Activated naive CD8-positive, alpha-beta T cell (primary cell): ENCODE results near the gene PYM1.

Experiments used
- H3K27ac Mint-ChIP-seq: one replicate; pipeline ENCODE4 v1.8.0; 2021; ENCODE audit warnings: mixed read lengths
- H3K27me3 Mint-ChIP-seq: one replicate; pipeline ENCODE4 v1.8.0; 2021; ENCODE audit warnings: mixed read lengths
- H3K36me3 Mint-ChIP-seq: one replicate; pipeline ENCODE4 v1.8.0; 2021; ENCODE audit warnings: mixed read lengths
- H3K4me1 Mint-ChIP-seq: one replicate; pipeline ENCODE4 v1.8.0; 2021; ENCODE audit warnings: low read depth, mixed read lengths
- H3K4me3 Mint-ChIP-seq: one replicate; pipeline ENCODE4 v1.8.0; 2021; ENCODE audit warnings: mild to moderate bottlenecking, mixed read lengths
- H3K9me3 Mint-ChIP-seq: one replicate; pipeline ENCODE4 v1.8.0; 2021; ENCODE audit warnings: low read depth, mixed read lengths

PYM1 gene

DNA sequence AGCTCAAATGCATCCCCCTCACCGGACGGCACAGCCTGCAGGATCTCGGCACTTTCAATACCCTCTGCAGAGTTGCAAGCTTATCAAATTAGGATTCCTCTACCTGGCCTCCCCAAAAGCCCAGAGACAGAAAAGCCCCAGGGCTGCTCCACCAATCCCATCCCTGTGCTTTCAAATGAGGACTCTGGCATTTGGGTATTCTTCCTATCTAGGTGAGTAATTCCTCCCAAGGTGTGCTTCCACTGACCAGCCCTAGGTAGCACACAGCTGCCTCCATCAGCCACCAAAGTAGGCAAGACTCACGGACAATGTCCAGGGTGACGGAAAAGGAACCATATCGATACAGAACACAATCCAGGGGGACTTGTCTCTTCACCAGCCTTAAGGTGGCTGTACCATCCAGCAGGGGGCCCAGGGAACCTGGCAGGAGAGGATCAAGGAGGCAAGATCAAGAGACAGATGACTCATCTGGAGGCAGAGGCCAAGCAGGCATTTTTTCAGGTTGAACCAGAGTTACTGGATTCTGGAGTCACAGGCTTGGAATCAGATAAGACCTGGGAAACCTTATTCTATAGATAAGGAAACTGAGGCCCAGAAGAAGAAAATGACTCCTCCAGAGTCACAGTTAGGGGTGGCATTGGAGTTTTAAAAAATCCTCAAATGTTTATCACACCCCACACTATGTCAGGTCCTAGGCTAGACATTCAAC, 28.3 kb upstream of the PYM1 start:
- no peaks in the 10 kb centered on the region for H3K9me3 Mint-ChIP-seq
- no peaks in the 10 kb centered on the region for H3K27me3 Mint-ChIP-seq
- peak overlapping the region; percentile 64 for H3K27ac Mint-ChIP-seq
- H3K4me1 Mint-ChIP-seq, result peaks cover 18% of the 10 kb centered on the region
- no peaks in the 10 kb centered on the region for H3K36me3 Mint-ChIP-seq
- H3K4me3 Mint-ChIP-seq, result no peak overlapping the region

DNA sequence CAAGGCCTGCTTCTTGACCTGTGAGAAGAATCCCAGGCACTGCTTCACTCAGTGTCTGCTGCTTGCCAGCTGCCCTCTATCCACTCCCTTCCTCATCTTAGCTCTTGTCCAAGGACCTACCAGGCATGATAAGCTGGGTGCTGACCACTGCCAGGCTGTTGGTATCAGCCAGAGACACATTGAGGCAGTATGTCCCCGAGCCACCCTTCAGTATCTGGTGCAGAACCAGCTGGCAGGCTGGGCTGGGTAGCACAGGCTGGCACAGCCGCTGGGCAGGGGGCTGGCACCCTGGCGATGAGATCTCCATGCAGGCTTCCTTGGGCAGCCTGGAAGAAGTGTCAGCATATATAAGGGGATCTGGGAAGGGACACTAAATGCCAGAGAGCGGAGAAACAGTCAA, 27.6 kb upstream of the PYM1 start:
- Mint-ChIP-seq H3K4me1 (peaks cover 18% of the 10 kb centered on the region), H3K27me3 (no peaks in the 10 kb centered on the region), H3K27ac (peak overlapping the region; percentile 64), H3K9me3 (no peaks in the 10 kb centered on the region), H3K4me3 (no peak overlapping the region), H3K36me3 (no peaks in the 10 kb centered on the region)

GRCh38 chr12:55946553-55946952, 18.9 kb upstream of the PYM1 start:
- H3K4me1 Mint-ChIP-seq, result peaks cover 49% of the 10 kb centered on the region
- peak overlapping the region; percentile 91 for H3K27ac Mint-ChIP-seq
- H3K36me3 Mint-ChIP-seq, result peaks cover 14% of the 10 kb centered on the region
- no peaks in the 10 kb centered on the region for H3K27me3 Mint-ChIP-seq
- H3K9me3 Mint-ChIP-seq, result no peaks in the 10 kb centered on the region
- H3K4me3 Mint-ChIP-seq, result no peak overlapping the region

DNA sequence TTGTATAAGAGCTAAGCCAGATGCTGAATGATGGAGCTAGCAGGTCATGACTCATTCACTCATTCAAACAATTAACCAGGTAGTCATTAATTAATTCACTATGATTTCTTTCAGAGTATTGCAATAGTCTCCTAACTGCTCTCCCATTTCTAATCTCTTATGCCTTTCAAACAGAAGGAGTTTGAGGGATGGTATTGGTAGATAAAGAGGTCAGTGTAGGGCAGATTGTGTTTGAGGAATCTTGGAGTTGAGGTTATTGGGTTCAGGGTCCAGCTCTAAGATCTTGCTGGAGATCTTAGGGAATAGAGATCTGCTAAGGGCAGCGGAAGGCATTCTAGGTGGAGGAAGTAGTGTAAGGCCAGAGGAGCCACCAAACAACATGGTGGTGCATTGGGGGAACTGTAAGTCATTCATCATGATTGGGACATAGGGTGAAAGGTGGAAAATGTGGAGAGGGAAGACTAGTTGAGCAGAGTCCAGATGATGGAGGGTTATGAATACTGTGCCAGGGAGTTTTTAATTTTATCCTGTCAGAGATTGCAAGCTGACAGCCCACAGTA, 15.0 kb upstream of the PYM1 start:
- Mint-ChIP-seq H3K27ac (peak overlapping the region; percentile 84), H3K9me3 (no peaks in the 10 kb centered on the region), H3K36me3 (peaks cover 17% of the 10 kb centered on the region), H3K27me3 (no peaks in the 10 kb centered on the region), H3K4me1 (peaks cover 74% of the 10 kb centered on the region), H3K4me3 (no peak overlapping the region)

DNA sequence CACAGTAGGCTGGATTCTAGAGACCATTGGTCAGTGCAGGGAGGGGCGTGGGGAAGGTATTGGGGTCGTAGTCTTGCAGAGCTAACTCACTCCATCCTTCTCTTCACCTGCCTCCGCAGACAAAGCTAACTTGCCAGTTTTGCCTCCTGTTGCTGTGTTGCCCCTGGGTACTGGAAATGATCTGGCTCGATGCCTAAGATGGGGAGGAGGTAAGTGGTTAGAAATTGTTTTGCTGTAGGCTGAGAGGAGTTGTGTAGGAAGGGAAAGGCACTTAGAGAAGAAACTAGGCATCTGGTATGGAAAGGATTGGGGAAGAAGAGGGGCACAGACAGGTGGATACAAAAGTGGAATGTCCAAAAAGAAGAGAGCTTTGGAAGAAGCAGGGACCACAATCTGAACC, 14.4 kb upstream of the PYM1 start:
- Mint-ChIP-seq H3K4me1 (peaks cover 75% of the 10 kb centered on the region), H3K27me3 (no peaks in the 10 kb centered on the region), H3K27ac (peak overlapping the region; percentile 84), H3K4me3 (no peak overlapping the region), H3K9me3 (no peaks in the 10 kb centered on the region), H3K36me3 (peaks cover 14% of the 10 kb centered on the region)

GRCh38 chr12:55940065-55940732, 12.5 kb upstream of the PYM1 start:
- Mint-ChIP-seq H3K4me3 (peak overlapping the region; percentile 60), H3K36me3 (peaks cover 13% of the 10 kb centered on the region), H3K4me1 (peaks cover 79% of the 10 kb centered on the region), H3K9me3 (no peaks in the 10 kb centered on the region), H3K27ac (peak overlapping the region; percentile 89), H3K27me3 (no peaks in the 10 kb centered on the region)

DNA sequence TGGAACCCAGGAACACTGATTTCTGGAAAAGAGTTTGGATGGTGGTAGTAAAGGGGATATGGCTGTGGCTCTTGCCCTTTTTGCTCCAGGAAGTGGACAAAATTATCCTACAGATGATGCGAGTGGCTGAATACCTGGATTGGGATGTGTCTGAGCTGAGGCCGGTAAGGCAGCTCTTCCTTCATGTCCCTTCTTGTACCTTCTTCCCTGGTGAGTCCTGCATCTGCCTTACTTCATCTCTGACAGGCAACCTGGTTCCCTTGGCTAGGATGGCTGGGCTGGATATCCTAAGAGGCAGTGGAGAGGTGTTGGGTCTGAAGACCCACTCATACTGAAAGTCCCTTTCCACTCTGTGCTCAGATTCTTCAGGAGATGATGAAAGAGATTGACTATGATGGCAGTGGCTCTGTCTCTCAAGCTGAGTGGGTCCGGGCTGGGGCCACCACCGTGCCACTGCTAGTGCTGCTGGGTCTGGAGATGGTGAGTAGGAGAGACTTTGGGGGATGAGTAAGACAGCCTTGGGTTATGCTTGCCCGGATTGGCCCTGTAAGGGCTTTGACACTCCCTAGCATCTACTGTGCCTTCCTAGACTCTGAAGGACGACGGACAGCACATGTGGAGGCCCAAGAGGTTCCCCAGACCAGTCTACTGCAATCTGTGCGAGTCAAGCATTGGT, 11.3 kb upstream of the PYM1 start:
- Mint-ChIP-seq H3K4me3 (peak overlapping the region; percentile 54), H3K4me1 (peaks cover 85% of the 10 kb centered on the region), H3K36me3 (peaks cover 13% of the 10 kb centered on the region), H3K27ac (peak overlapping the region; percentile 89), H3K9me3 (no peaks in the 10 kb centered on the region), H3K27me3 (no peaks in the 10 kb centered on the region)

- Mint-ChIP-seq H3K27ac (peak overlapping the region; percentile 89), H3K4me1 (peaks cover 89% of the 10 kb centered on the region), H3K4me3 (peak overlapping the region; percentile 10), H3K9me3 (no peaks in the 10 kb centered on the region), H3K27me3 (no peaks in the 10 kb centered on the region), H3K36me3 (peaks cover 15% of the 10 kb centered on the region)
Observed at GRCh38 chr12:55937981-55938380, 10.3 kb upstream of the PYM1 start.

GRCh38 chr12:55935738-55936151, 8.1 kb upstream of the PYM1 start:
- Mint-ChIP-seq H3K9me3 (no peaks in the 10 kb centered on the region), H3K4me3 (peak overlapping the region; percentile 100), H3K27me3 (no peaks in the 10 kb centered on the region), H3K4me1 (peaks cover 87% of the 10 kb centered on the region), H3K27ac (peak overlapping the region; percentile 89), H3K36me3 (peaks cover 15% of the 10 kb centered on the region)

DNA sequence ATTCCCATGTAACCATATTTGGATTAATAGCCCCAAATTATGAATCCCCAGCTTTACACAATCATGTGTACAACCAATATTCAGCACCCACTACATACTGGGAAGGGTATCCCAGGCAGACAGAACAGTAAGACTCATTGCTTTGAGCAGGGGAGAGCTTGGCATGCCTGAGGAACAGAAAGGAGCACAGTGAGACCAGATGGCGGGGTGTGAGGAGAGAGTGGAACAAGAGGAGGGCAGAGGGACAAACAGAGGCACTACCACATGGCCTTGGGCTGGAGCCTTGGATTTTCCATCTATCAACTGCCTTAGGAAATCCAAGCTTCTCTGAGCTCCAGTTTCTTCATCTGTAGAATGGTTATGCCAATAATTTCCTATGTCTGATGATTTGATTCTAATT, 7.1 kb upstream of the PYM1 start:
- no peaks in the 10 kb centered on the region for H3K9me3 Mint-ChIP-seq
- H3K4me3 Mint-ChIP-seq, result peak overlapping the region; percentile 100
- H3K27ac Mint-ChIP-seq, result peak overlapping the region; percentile 89
- peaks cover 15% of the 10 kb centered on the region for H3K36me3 Mint-ChIP-seq
- H3K27me3 Mint-ChIP-seq, result no peaks in the 10 kb centered on the region
- H3K4me1 Mint-ChIP-seq, result peaks cover 86% of the 10 kb centered on the region

- Mint-ChIP-seq H3K36me3 (peaks cover 14% of the 10 kb centered on the region), H3K27me3 (no peaks in the 10 kb centered on the region), H3K4me3 (peak overlapping the region; percentile 100), H3K4me1 (peaks cover 84% of the 10 kb centered on the region), H3K27ac (peak overlapping the region; percentile 89), H3K9me3 (no peaks in the 10 kb centered on the region)
Observed at GRCh38 chr12:55933799-55934742, 6.4 kb upstream of the PYM1 start.

GRCh38 chr12:55933169-55933798, 5.6 kb upstream of the PYM1 start:
- peaks cover 12% of the 10 kb centered on the region for H3K36me3 Mint-ChIP-seq
- no peaks in the 10 kb centered on the region for H3K27me3 Mint-ChIP-seq
- H3K4me3 Mint-ChIP-seq, result peak overlapping the region; percentile 100
- H3K27ac Mint-ChIP-seq, result peak overlapping the region; percentile 95
- H3K4me1 Mint-ChIP-seq, result peaks cover 78% of the 10 kb centered on the region
- no peaks in the 10 kb centered on the region for H3K9me3 Mint-ChIP-seq

DNA sequence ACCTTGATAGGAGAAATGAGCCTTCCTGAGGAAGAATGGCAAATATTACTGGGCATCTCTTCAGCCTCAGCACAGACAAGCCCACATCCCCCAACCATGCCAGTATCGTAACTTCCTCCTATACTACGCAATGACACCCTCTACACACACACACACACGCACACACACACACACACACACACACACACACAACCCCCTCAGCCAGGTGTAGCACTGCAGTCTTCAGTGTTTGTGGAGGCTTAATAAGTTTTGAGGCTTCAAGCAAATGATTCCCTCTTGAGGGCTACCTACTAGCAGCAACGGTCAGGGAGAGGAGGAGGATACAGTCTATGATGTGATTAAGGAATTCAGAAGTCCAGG, 4.8 kb upstream of the PYM1 start:
- Mint-ChIP-seq H3K27ac (peak overlapping the region; percentile 95), H3K4me1 (peaks cover 74% of the 10 kb centered on the region), H3K27me3 (no peaks in the 10 kb centered on the region), H3K36me3 (peaks cover 12% of the 10 kb centered on the region), H3K9me3 (no peaks in the 10 kb centered on the region), H3K4me3 (peak overlapping the region; percentile 100)
